Peyer's patch (tissue), 4 donors: ENCODE data around the gene ARID2. TPM values are rescaled to one million over a fixed set of nuclear protein-coding genes. Genes with fewer than 3 reads are reported as not detected.

Source experiments
- DNase-seq, 3 donors: peaks; one replicate each; pipeline ENCODE4 v3.0.0-alpha.2; 2017 to 2019
- H3K27ac ChIP-seq, 4 donors: fragments of 200-600 bp; sonication (generic); one replicate each; pipeline ENCODE4 v1.5.1; 2016 to 2019
- H3K27me3 ChIP-seq, 2 donors: fragments of 200-600 bp; sonication (generic); one replicate each; pipeline ENCODE4 v1.5.1; 2019
- H3K36me3 ChIP-seq, 3 donors: fragments of 200-600 bp; sonication (generic); one replicate each; pipeline ENCODE4 v1.5.1; 2016 to 2019
- H3K4me1 ChIP-seq, 4 donors: fragments of 200-600 bp; sonication (generic); one replicate each; pipeline ENCODE4 v1.5.1; 2016 to 2019
- H3K4me3 ChIP-seq, 4 donors: fragments of 200-600 bp; sonication (generic); 1 replicate in 3 of 4; 2 replicates in 1 of 4; pipeline ENCODE4 v1.5.1; 2016 to 2019; ENCODE audit warnings: mild to moderate bottlenecking in 1 of 4
- H3K9me3 ChIP-seq, 4 donors: fragments of 200-600 bp; sonication (generic); one replicate each; pipeline ENCODE4 v1.5.1; 2016 to 2019; ENCODE audit warnings: mild to moderate bottlenecking in 1 of 4
- POLR2A ChIP-seq, 2 donors: fragments of 450-650 bp; IDR thresholded peaks; one replicate each; pipeline ENCODE4 v1.5.1; 2017; ENCODE audit warnings: antibody characterized with exemption in 2 of 2, mild to moderate bottlenecking in 2 of 2, moderate library complexity in 2 of 2
- total RNA-seq, 4 donors: library from RNA; depleted of rRNA; stranded (reverse); fragments of >200 nt; gene quantifications; one replicate each; pipeline ENCODE4 v1.1.0, GENCODE V29; 2016
- TF ChIP-seq, protein P1 (sequence below), 6 experiments: fragments of 450-650 bp in 4 of 6; fragments of 200-600 bp in 2 of 6; sonication (generic) in 1 of 6; IDR thresholded peaks; one replicate each; pipeline ENCODE4 v1.5.1; 2017 to 2019; ENCODE audit warnings: antibody characterized with exemption in 6 of 6, mild to moderate bottlenecking in 3 of 6, moderate library complexity in 1 of 6

Gene ARID2
- total RNA-seq, 4 donors from 2014 or later, result 32.1 to 46.2 (median 41.5) TPM

DNA sequence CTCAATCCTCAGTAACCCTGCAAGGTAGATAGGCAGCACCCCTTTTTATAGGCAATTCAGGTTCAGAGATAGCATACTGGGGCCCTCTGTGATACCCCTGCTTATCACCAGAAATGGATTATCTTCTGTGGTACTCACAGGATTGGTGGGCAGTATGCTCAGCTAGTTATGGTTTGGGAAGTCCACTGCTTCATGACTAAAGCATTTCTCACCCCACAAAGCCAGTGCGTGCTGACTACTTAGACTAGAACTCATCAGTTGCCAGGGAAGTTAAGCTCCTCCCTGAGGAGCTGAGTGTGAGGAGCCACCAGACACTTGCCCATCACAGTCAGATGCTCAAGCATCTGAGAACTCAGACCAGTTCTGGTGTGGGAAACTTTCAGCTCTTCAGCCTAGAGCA lies 184.6 kb downstream of the ARID2 start:
- no peak for DNase-seq
- Histone ChIP-seq H3K4me1 (no peaks in the 10 kb centered on the region), H3K36me3 (peaks cover 0 to 10% (median 0%) of the 10 kb centered on the region in 3 donors), H3K27ac (no peak overlapping the region), H3K4me3 (no peak overlapping the region), H3K9me3 (no peaks in the 10 kb centered on the region), H3K27me3 (no peaks in the 10 kb centered on the region)
- TF ChIP-seq, protein P1, sequence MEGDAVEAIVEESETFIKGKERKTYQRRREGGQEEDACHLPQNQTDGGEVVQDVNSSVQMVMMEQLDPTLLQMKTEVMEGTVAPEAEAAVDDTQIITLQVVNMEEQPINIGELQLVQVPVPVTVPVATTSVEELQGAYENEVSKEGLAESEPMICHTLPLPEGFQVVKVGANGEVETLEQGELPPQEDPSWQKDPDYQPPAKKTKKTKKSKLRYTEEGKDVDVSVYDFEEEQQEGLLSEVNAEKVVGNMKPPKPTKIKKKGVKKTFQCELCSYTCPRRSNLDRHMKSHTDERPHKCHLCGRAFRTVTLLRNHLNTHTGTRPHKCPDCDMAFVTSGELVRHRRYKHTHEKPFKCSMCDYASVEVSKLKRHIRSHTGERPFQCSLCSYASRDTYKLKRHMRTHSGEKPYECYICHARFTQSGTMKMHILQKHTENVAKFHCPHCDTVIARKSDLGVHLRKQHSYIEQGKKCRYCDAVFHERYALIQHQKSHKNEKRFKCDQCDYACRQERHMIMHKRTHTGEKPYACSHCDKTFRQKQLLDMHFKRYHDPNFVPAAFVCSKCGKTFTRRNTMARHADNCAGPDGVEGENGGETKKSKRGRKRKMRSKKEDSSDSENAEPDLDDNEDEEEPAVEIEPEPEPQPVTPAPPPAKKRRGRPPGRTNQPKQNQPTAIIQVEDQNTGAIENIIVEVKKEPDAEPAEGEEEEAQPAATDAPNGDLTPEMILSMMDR (IDR thresholded peaks at IDR 0.05), result no peak
- no peak for TF ChIP-seq POLR2A (IDR thresholded peaks at IDR 0.05)

- H3K9me3 ChIP-seq, result no peaks in the 10 kb centered on the region
- H3K27me3 ChIP-seq, result no peaks in the 10 kb centered on the region
- TF ChIP-seq, protein P1 (IDR thresholded peaks at IDR 0.05), result no peak
- TF ChIP-seq POLR2A (IDR thresholded peaks at IDR 0.05), result no peak
Observed at GRCh38 chr12:45915405-45915804, 185.9 kb downstream of the ARID2 start.

GRCh38 chr12:45918818-45919217 lies 189.3 kb downstream of the ARID2 start:
- H3K36me3 ChIP-seq, result peaks cover 0 to 40% (median 4%) of the 10 kb centered on the region in 3 donors
- no peaks in the 10 kb centered on the region for H3K4me1 ChIP-seq
- no peaks in the 10 kb centered on the region for H3K27me3 ChIP-seq
- TF ChIP-seq, protein P1 (IDR thresholded peaks at IDR 0.05), result no peak
- TF ChIP-seq POLR2A (IDR thresholded peaks at IDR 0.05), result no peak
- no peak for DNase-seq
- no peak overlapping the region for H3K4me3 ChIP-seq
- no peak overlapping the region for H3K27ac ChIP-seq
- H3K9me3 ChIP-seq, result no peaks in the 10 kb centered on the region

More at GRCh38 chr12:45915405-45915804, 185.9 kb downstream of the ARID2 start:
- Histone ChIP-seq H3K27ac (no peak overlapping the region), H3K4me3 (no peak overlapping the region), H3K36me3 (peaks cover 0 to 10% (median 4%) of the 10 kb centered on the region in 3 donors), H3K4me1 (no peaks in the 10 kb centered on the region)
- DNase-seq, result no peak

DNA sequence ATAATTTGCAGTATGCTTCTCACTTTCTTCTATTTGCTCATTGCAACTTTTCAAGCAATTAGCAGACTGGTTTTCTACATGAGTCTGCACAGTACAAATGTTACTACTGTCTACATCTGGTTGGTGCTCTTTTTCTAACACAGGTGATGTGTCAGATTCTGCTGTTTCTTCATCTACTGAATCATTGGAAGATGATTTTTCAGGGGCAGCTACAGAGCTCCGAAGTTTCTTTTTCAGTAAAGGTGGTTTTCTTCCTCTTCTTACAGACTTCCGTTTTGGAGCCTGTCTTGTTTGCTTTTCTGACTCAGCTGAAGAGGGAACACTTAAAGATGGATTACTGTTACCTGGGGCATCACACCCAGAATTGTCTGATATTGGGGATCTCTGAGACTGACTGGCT lies 198.8 kb downstream of the ARID2 start:
- no peaks in the 10 kb centered on the region for H3K27me3 ChIP-seq
- peaks cover 0 to 96% (median 0%) of the 10 kb centered on the region in 3 donors for H3K36me3 ChIP-seq
- H3K4me3 ChIP-seq, result no peak overlapping the region
- TF ChIP-seq, protein P1 (IDR thresholded peaks at IDR 0.05), result no peak
- TF ChIP-seq POLR2A (IDR thresholded peaks at IDR 0.05), result no peak
- no peak overlapping the region for H3K27ac ChIP-seq
- H3K9me3 ChIP-seq, result no peaks in the 10 kb centered on the region
- H3K4me1 ChIP-seq, result no peaks in the 10 kb centered on the region
- no peak for DNase-seq

- DNase-seq, result no peak
- Histone ChIP-seq H3K27me3 (no peaks in the 10 kb centered on the region), H3K27ac (no peak overlapping the region), H3K4me1 (no peaks in the 10 kb centered on the region), H3K36me3 (peaks cover 0 to 76% (median 0%) of the 10 kb centered on the region in 3 donors), H3K9me3 (no peaks in the 10 kb centered on the region), H3K4me3 (no peak overlapping the region)
- TF ChIP-seq, protein P1 (IDR thresholded peaks at IDR 0.05), result no peak
- no peak for TF ChIP-seq POLR2A (IDR thresholded peaks at IDR 0.05)
Observed at GRCh38 chr12:45930369-45930768, 200.9 kb downstream of the ARID2 start.

- no peaks in the 10 kb centered on the region for H3K27me3 ChIP-seq
- H3K4me3 ChIP-seq, result no peak overlapping the region
- TF ChIP-seq, protein P1 (IDR thresholded peaks at IDR 0.05), result no peak
- no peak for TF ChIP-seq POLR2A (IDR thresholded peaks at IDR 0.05)
- no peak overlapping the region for H3K27ac ChIP-seq
- peaks cover 0 to 45% (median 0%) of the 10 kb centered on the region in 3 donors for H3K36me3 ChIP-seq
- H3K9me3 ChIP-seq, result no peaks in the 10 kb centered on the region
- no peak for DNase-seq
- H3K4me1 ChIP-seq, result no peaks in the 10 kb centered on the region
Observed at GRCh38 chr12:45933504-45933903, 204.0 kb downstream of the ARID2 start.
